Measurements from ENCODE around the gene MLIP. TPM values are rescaled to one million over a fixed set of nuclear protein-coding genes. Genes with fewer than 3 reads are reported as not detected.

The MLIP gene
- total and polyA plus RNA-seq, 2 experiments from 2014 or later = not detected

DNA sequence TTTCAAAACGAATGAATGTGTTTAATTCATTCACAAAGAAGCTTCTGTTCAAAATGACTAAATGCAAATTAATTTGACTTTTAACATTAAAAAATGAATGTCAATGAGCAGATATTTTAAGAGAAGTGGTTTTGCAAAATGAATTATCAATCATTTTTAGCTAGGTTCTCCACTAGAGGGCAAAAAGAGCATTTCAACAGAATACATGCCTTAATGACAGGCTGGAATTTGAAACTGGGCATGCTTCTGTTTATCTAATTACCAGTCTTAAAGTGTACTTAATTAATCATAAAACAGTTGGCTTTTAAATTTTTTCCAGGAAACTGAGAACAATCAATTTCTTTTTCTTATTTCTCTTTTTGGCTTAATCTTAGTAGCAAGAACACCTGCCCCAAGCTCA lies 133.2 kb downstream of the MLIP start:
- Mint-ChIP-seq H3K4me1 (peaks cover 2% of the 10 kb centered on the region; the same call in 1 of the 3 replicates), H3K27me3 (ENCODE audit: insufficient read depth, low read depth, poor library complexity) (no peaks in the 10 kb centered on the region), H3K36me3 (ENCODE audit: low read depth) (no peaks in the 10 kb centered on the region), H3K9me3 (no peaks in the 10 kb centered on the region), H3K27ac (no peak overlapping the region), H3K4me3 (no peak overlapping the region)
- no peak overlapping the region for H3K4me3 ChIP-seq
- no peak overlapping the region for H3K4me2 ChIP-seq
- no peaks in the 10 kb centered on the region for H3K79me2 ChIP-seq (replicated peaks; ENCODE audit: insufficient read depth)
- no peaks in the 10 kb centered on the region for H4K20me1 ChIP-seq (replicated peaks; ENCODE audit: insufficient read depth)
- H3K27me3 ChIP-seq (ENCODE audit: insufficient read depth) = no peaks in the 10 kb centered on the region
- H3K4me1 ChIP-seq (ENCODE audit: insufficient read depth) = no peaks in the 10 kb centered on the region
- H3F3A ChIP-seq (replicated peaks; ENCODE audit: low read depth) = no peaks in the 10 kb centered on the region
- no peaks in the 10 kb centered on the region for H3K36me3 ChIP-seq (ENCODE audit: insufficient read depth)
- H3K27ac ChIP-seq (ENCODE audit: low read depth) = no peak overlapping the region
- ATAC-seq (no peak), DNase-seq (ENCODE audit: low spot score) (peak; percentile 60)
- H2AFZ ChIP-seq = no peak overlapping the region
- H3K9me2 ChIP-seq (ENCODE audit: insufficient read depth) = no peaks in the 10 kb centered on the region
- TF ChIP-seq, protein P1, sequence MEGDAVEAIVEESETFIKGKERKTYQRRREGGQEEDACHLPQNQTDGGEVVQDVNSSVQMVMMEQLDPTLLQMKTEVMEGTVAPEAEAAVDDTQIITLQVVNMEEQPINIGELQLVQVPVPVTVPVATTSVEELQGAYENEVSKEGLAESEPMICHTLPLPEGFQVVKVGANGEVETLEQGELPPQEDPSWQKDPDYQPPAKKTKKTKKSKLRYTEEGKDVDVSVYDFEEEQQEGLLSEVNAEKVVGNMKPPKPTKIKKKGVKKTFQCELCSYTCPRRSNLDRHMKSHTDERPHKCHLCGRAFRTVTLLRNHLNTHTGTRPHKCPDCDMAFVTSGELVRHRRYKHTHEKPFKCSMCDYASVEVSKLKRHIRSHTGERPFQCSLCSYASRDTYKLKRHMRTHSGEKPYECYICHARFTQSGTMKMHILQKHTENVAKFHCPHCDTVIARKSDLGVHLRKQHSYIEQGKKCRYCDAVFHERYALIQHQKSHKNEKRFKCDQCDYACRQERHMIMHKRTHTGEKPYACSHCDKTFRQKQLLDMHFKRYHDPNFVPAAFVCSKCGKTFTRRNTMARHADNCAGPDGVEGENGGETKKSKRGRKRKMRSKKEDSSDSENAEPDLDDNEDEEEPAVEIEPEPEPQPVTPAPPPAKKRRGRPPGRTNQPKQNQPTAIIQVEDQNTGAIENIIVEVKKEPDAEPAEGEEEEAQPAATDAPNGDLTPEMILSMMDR (conservative IDR thresholded peaks at IDR 0.05; ENCODE audit: low read depth in 2 of 2) = peak; percentile 49 to 73
- no peak for TF ChIP-seq NANOG (IDR thresholded peaks at IDR 0.05; ENCODE audit: borderline replicate concordance)

- H3K4me2 ChIP-seq = no peak overlapping the region
- DNase-seq (ENCODE audit: low spot score) (no peak), ATAC-seq (peak; percentile 62)
- H2AFZ ChIP-seq = peak overlapping the region; percentile 41; the same call in 1 of the 2 replicates
- H3K27ac ChIP-seq (ENCODE audit: low read depth) = no peak overlapping the region
- H3K9me3 Mint-ChIP-seq = no peaks in the 10 kb centered on the region
- H3K4me1 ChIP-seq (ENCODE audit: insufficient read depth) = no peaks in the 10 kb centered on the region
- no peaks in the 10 kb centered on the region for H3F3A ChIP-seq (replicated peaks; ENCODE audit: low read depth)
- no peaks in the 10 kb centered on the region for H3K27me3 ChIP-seq (ENCODE audit: insufficient read depth)
- no peaks in the 10 kb centered on the region for H3K79me2 ChIP-seq (replicated peaks; ENCODE audit: insufficient read depth)
- no peak overlapping the region for H3K4me3 Mint-ChIP-seq
- H3K36me3 Mint-ChIP-seq (ENCODE audit: low read depth) = no peaks in the 10 kb centered on the region
- H4K20me1 ChIP-seq (replicated peaks; ENCODE audit: insufficient read depth) = no peaks in the 10 kb centered on the region
- H3K27me3 Mint-ChIP-seq (ENCODE audit: insufficient read depth, low read depth, poor library complexity) = no peaks in the 10 kb centered on the region
- no peak overlapping the region for H3K27ac Mint-ChIP-seq
- no peak overlapping the region for H3K4me3 ChIP-seq
- peaks cover 2% of the 10 kb centered on the region; the same call in 1 of the 3 replicates for H3K4me1 Mint-ChIP-seq
- no peaks in the 10 kb centered on the region for H3K9me2 ChIP-seq (ENCODE audit: insufficient read depth)
- no peaks in the 10 kb centered on the region for H3K36me3 ChIP-seq (ENCODE audit: insufficient read depth)
- TF ChIP-seq CREB1 (CRISPR knock-in tag; IDR thresholded peaks at IDR 0.05; ENCODE audit: low read depth) (no peak), EZH2phosphoT487 (IDR thresholded peaks at IDR 0.05; ENCODE audit: unreplicated experiment) (no peak), JUNB (IDR thresholded peaks at IDR 0.05; ENCODE audit: unreplicated experiment) (no peak), ZNF331 (CRISPR knock-in tag; IDR thresholded peaks at IDR 0.05; ENCODE audit: low read depth) (no peak), ZNF114 (CRISPR knock-in tag; IDR thresholded peaks at IDR 0.05) (no peak)
- TF ChIP-seq, protein P1 (conservative IDR thresholded peaks at IDR 0.05; ENCODE audit: low read depth in 2 of 2) = no peak
- TF ChIP-seq, protein P2, sequence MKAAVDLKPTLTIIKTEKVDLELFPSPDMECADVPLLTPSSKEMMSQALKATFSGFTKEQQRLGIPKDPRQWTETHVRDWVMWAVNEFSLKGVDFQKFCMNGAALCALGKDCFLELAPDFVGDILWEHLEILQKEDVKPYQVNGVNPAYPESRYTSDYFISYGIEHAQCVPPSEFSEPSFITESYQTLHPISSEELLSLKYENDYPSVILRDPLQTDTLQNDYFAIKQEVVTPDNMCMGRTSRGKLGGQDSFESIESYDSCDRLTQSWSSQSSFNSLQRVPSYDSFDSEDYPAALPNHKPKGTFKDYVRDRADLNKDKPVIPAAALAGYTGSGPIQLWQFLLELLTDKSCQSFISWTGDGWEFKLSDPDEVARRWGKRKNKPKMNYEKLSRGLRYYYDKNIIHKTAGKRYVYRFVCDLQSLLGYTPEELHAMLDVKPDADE (IDR thresholded peaks at IDR 0.05) = no peak
- TF ChIP-seq, protein P3, sequence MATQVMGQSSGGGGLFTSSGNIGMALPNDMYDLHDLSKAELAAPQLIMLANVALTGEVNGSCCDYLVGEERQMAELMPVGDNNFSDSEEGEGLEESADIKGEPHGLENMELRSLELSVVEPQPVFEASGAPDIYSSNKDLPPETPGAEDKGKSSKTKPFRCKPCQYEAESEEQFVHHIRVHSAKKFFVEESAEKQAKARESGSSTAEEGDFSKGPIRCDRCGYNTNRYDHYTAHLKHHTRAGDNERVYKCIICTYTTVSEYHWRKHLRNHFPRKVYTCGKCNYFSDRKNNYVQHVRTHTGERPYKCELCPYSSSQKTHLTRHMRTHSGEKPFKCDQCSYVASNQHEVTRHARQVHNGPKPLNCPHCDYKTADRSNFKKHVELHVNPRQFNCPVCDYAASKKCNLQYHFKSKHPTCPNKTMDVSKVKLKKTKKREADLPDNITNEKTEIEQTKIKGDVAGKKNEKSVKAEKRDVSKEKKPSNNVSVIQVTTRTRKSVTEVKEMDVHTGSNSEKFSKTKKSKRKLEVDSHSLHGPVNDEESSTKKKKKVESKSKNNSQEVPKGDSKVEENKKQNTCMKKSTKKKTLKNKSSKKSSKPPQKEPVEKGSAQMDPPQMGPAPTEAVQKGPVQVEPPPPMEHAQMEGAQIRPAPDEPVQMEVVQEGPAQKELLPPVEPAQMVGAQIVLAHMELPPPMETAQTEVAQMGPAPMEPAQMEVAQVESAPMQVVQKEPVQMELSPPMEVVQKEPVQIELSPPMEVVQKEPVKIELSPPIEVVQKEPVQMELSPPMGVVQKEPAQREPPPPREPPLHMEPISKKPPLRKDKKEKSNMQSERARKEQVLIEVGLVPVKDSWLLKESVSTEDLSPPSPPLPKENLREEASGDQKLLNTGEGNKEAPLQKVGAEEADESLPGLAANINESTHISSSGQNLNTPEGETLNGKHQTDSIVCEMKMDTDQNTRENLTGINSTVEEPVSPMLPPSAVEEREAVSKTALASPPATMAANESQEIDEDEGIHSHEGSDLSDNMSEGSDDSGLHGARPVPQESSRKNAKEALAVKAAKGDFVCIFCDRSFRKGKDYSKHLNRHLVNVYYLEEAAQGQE (IDR thresholded peaks at IDR 0.05; ENCODE audit: unreplicated experiment) = no peak
Measured at GRCh38 chr6:54245265-54245664, 134.0 kb downstream of the MLIP start.
